Nephron (organoid): ENCODE data around the gene ANKRD2.
A peak's percentile ranks its signal among the peaks of the same experiment; 100 is the strongest.

Experiments
- H3K27ac Mint-ChIP-seq, 3 experiments: 2 replicates each; pipeline ENCODE4 v1.8.0; 2020; ENCODE audit warnings: mixed read lengths in 3 of 3, mild to moderate bottlenecking in 2 of 3, moderate library complexity in 1 of 3
- H3K27me3 Mint-ChIP-seq: 2 replicates; pipeline ENCODE4 v1.8.0; 2021; ENCODE audit warnings: low read depth, mild to moderate bottlenecking, moderate library complexity, mixed read lengths
- H3K36me3 Mint-ChIP-seq: 2 replicates; pipeline ENCODE4 v1.8.0; 2020; ENCODE audit warnings: low read depth, mixed read lengths
- H3K4me1 Mint-ChIP-seq: 2 replicates; pipeline ENCODE4 v1.8.0; 2020; ENCODE audit warnings: mixed read lengths
- H3K4me3 Mint-ChIP-seq, 3 experiments: 2 replicates each; pipeline ENCODE4 v1.8.0; 2020; ENCODE audit warnings: mild to moderate bottlenecking in 3 of 3, mixed read lengths in 3 of 3, moderate library complexity in 2 of 3
- H3K9me3 Mint-ChIP-seq: 2 replicates; pipeline ENCODE4 v1.8.0; 2020; ENCODE audit warnings: mixed read lengths
- CTCF ChIP-seq, 3 experiments: fragments of 200-600 bp; sonication (generic); IDR thresholded peaks; one replicate each; pipeline ENCODE4 v1.5.0; 2021; ENCODE audit warnings: antibody characterized with exemption in 3 of 3; ENCODE audit not compliant: unreplicated experiment in 3 of 3

The ANKRD2 gene

GRCh38 chr10:97589479-97589878 lies 16.9 kb downstream of the ANKRD2 start, which contains the start of gene C10orf62:
TSS of gene C10orf62 (plus strand) at chr10:97589721. CDS start at chr10:97589898, 177 bp downstream.
- peaks cover 7% of the 10 kb centered on the region for H3K4me1 Mint-ChIP-seq
- H3K36me3 Mint-ChIP-seq: no peaks in the 10 kb centered on the region
- H3K4me3 Mint-ChIP-seq: peak within 1 kb of the TSS in 1 of 3 experiments; percentile 30
- TF ChIP-seq CTCF (IDR thresholded peaks at IDR 0.05; ENCODE audit: unreplicated experiment in 3 of 3): no peak
- no peaks in the 10 kb centered on the region for H3K9me3 Mint-ChIP-seq
- no peak within 1 kb of the TSS for H3K27ac Mint-ChIP-seq
- no peaks in the 10 kb centered on the region for H3K27me3 Mint-ChIP-seq

- H3K4me3 Mint-ChIP-seq: no peak overlapping the region
- H3K27me3 Mint-ChIP-seq: no peaks in the 10 kb centered on the region
- no peaks in the 10 kb centered on the region for H3K36me3 Mint-ChIP-seq
- H3K4me1 Mint-ChIP-seq: peaks cover 4% of the 10 kb centered on the region
- H3K9me3 Mint-ChIP-seq: no peaks in the 10 kb centered on the region
- no peak overlapping the region for H3K27ac Mint-ChIP-seq
- no peak for TF ChIP-seq CTCF (IDR thresholded peaks at IDR 0.05; ENCODE audit: unreplicated experiment in 3 of 3)
These were observed 17.6 kb downstream of the ANKRD2 start for GRCh38 chr10:97590082-97590747.

GRCh38 chr10:97590748-97591495 lies 18.3 kb downstream of the ANKRD2 start:
- Mint-ChIP-seq H3K4me3 (no peak overlapping the region), H3K4me1 (no peaks in the 10 kb centered on the region), H3K27ac (no peak overlapping the region), H3K27me3 (no peaks in the 10 kb centered on the region), H3K9me3 (no peaks in the 10 kb centered on the region), H3K36me3 (no peaks in the 10 kb centered on the region)
- TF ChIP-seq CTCF (IDR thresholded peaks at IDR 0.05; ENCODE audit: unreplicated experiment in 3 of 3): no peak

- no peak for TF ChIP-seq CTCF (IDR thresholded peaks at IDR 0.05; ENCODE audit: unreplicated experiment in 3 of 3)
- Mint-ChIP-seq H3K9me3 (no peaks in the 10 kb centered on the region), H3K27me3 (no peaks in the 10 kb centered on the region), H3K4me3 (no peak overlapping the region), H3K36me3 (no peaks in the 10 kb centered on the region), H3K27ac (peak overlapping the region in 2 of 3 experiments; percentile 44 to 54), H3K4me1 (no peaks in the 10 kb centered on the region)
These were observed 20.8 kb downstream of the ANKRD2 start for GRCh38 chr10:97593421-97593820.

GRCh38 chr10:97596101-97597082 lies 23.8 kb downstream of the ANKRD2 start:
- no peaks in the 10 kb centered on the region for H3K9me3 Mint-ChIP-seq
- no peak overlapping the region for H3K4me3 Mint-ChIP-seq
- peaks cover 4% of the 10 kb centered on the region for H3K4me1 Mint-ChIP-seq
- H3K27me3 Mint-ChIP-seq: peaks cover 2% of the 10 kb centered on the region
- TF ChIP-seq CTCF (IDR thresholded peaks at IDR 0.05; ENCODE audit: unreplicated experiment in 3 of 3): no peak
- H3K36me3 Mint-ChIP-seq: no peaks in the 10 kb centered on the region
- no peak overlapping the region for H3K27ac Mint-ChIP-seq
